ENCODE results near the gene TBL1X. TPM values are rescaled to one million over a fixed set of nuclear protein-coding genes. Genes with fewer than 3 reads are reported as not detected.

The TBL1X gene
- total and polyA plus RNA-seq, 4 donors: 10.1 to 16.0 (median 13.5) TPM

DNA sequence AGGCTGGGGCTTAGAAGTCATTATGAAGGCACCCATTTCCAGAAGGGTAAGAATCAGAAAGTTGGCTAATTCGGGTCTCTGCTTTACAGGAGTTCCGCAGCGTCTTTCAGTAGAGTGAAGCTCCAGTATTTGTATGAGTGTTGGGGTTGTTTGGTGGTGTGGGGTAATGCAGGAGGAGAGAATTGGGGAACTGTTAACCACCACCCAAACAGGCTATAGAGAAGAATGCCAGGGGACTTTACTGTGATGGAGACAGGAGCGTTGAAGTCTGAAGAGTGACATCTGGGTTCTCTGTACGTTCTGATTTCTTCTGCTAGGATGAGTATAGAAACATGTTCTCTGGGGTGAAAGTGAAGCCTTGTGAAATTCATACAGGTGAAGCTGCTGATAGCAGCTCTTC is 96.3 kb downstream of the TBL1X start:
- no peak for DNase-seq (ENCODE audit: low read depth in 4 of 6, low spot score in 6 of 6)
- H3K27ac ChIP-seq (ENCODE audit: low read depth, low read length): no peak overlapping the region
- H3K4me3 ChIP-seq (ENCODE audit: low read depth, low read length): no peak overlapping the region
- no peaks in the 10 kb centered on the region for H3K9me3 ChIP-seq (ENCODE audit: control insufficient read depth, insufficient read depth, low read length)
- no peaks in the 10 kb centered on the region for H3K27me3 ChIP-seq (ENCODE audit: control insufficient read depth, insufficient read depth, low read length)
- H3K36me3 ChIP-seq (ENCODE audit: control insufficient read depth, insufficient read depth, low read length): no peaks in the 10 kb centered on the region
- 97% methylated on average over 5 of the region's 5 CpGs for WGBS (ENCODE audit: insufficient coverage)
- H3K4me1 ChIP-seq (ENCODE audit: control insufficient read depth, insufficient read depth, low read length): peaks cover 2% of the 10 kb centered on the region

DNA sequence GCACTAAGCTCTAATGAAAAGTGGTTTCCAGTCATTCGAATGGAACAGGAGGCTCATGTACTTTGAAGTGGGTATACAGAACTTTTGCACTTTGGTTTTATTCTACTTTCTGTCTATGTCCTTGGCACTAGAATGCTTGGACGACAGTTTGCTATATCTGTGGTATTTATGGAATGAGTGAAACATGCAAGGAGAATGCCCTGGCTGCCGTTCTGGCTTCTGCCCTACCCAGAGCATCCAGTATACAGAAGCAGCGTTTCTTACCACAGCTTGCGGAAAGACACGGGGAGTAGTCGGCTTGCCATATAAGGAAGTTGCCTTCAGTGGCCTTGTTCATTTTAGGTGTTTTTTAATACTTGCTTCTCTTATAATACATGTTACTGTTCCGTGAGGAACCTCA is 98.0 kb downstream of the TBL1X start:
- H3K36me3 ChIP-seq (ENCODE audit: control insufficient read depth, insufficient read depth, low read length): no peaks in the 10 kb centered on the region
- H3K27me3 ChIP-seq (ENCODE audit: control insufficient read depth, insufficient read depth, low read length): no peaks in the 10 kb centered on the region
- H3K27ac ChIP-seq (ENCODE audit: low read depth, low read length): no peak overlapping the region
- no peaks in the 10 kb centered on the region for H3K9me3 ChIP-seq (ENCODE audit: control insufficient read depth, insufficient read depth, low read length)
- no peak for DNase-seq (ENCODE audit: low read depth in 4 of 6, low spot score in 6 of 6)
- H3K4me1 ChIP-seq (ENCODE audit: control insufficient read depth, insufficient read depth, low read length): peaks cover 5% of the 10 kb centered on the region
- no peak overlapping the region for H3K4me3 ChIP-seq (ENCODE audit: low read depth, low read length)
- 49% methylated on average over 2 of the region's 8 CpGs for WGBS (ENCODE audit: insufficient coverage)

- peak in 4 of 6 donors; percentile 26 to 76 (median 42) for DNase-seq (ENCODE audit: low read depth in 4 of 6, low spot score in 6 of 6)
- H3K27me3 ChIP-seq (ENCODE audit: control insufficient read depth, insufficient read depth, low read length): no peaks in the 10 kb centered on the region
- no peaks in the 10 kb centered on the region for H3K36me3 ChIP-seq (ENCODE audit: control insufficient read depth, insufficient read depth, low read length)
- no peak overlapping the region for H3K4me3 ChIP-seq (ENCODE audit: low read depth, low read length)
- 41% methylated on average over 4 of the region's 6 CpGs for WGBS (ENCODE audit: insufficient coverage)
- no peak overlapping the region for H3K27ac ChIP-seq (ENCODE audit: low read depth, low read length)
- no peaks in the 10 kb centered on the region for H3K9me3 ChIP-seq (ENCODE audit: control insufficient read depth, insufficient read depth, low read length)
- peaks cover 12% of the 10 kb centered on the region for H3K4me1 ChIP-seq (ENCODE audit: control insufficient read depth, insufficient read depth, low read length)
Measured at GRCh38 chrX:9566150-9566621, 101.3 kb downstream of the TBL1X start.

DNA sequence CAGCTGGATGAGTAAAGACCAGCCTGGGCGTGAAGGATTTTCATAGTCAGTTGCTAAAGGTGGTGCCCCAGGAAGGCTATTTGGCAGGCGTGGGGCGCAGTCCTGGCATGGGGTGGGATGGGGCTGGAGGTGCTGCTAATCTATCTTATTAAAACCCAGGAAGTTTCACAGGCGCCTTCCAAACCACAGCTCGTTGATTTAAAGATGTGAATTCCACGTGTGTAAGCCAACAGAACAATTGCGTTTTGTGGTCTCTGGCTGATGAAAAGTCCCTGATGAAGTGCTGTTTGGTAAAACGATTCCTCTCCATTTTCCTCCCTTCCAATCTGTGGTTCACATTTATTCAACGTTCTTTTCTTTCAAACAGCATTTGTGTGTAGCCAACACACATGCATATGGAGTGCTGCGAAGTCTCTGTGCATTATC is 105.0 kb downstream of the TBL1X start:
- no peaks in the 10 kb centered on the region for H3K9me3 ChIP-seq (ENCODE audit: control insufficient read depth, insufficient read depth, low read length)
- no peaks in the 10 kb centered on the region for H3K36me3 ChIP-seq (ENCODE audit: control insufficient read depth, insufficient read depth, low read length)
- WGBS (ENCODE audit: insufficient coverage): 47% methylated on average over 4 of the region's 10 CpGs
- peak in 1 of 6 donors; percentile 18 for DNase-seq (ENCODE audit: low read depth in 4 of 6, low spot score in 6 of 6)
- H3K27ac ChIP-seq (ENCODE audit: low read depth, low read length): no peak overlapping the region
- H3K4me1 ChIP-seq (ENCODE audit: control insufficient read depth, insufficient read depth, low read length): peaks cover 12% of the 10 kb centered on the region
- H3K27me3 ChIP-seq (ENCODE audit: control insufficient read depth, insufficient read depth, low read length): peaks cover 4% of the 10 kb centered on the region
- H3K4me3 ChIP-seq (ENCODE audit: low read depth, low read length): no peak overlapping the region

- WGBS (ENCODE audit: insufficient coverage): 68% methylated on average over 7 of the region's 12 CpGs
- Histone ChIP-seq H3K9me3 (ENCODE audit: control insufficient read depth, insufficient read depth, low read length) (no peaks in the 10 kb centered on the region), H3K4me1 (ENCODE audit: control insufficient read depth, insufficient read depth, low read length) (peaks cover 16% of the 10 kb centered on the region), H3K27me3 (ENCODE audit: control insufficient read depth, insufficient read depth, low read length) (peaks cover 4% of the 10 kb centered on the region), H3K36me3 (ENCODE audit: control insufficient read depth, insufficient read depth, low read length) (no peaks in the 10 kb centered on the region), H3K27ac (ENCODE audit: low read depth, low read length) (no peak overlapping the region), H3K4me3 (ENCODE audit: low read depth, low read length) (no peak overlapping the region)
- no peak for DNase-seq (ENCODE audit: low read depth in 4 of 6, low spot score in 6 of 6)
Measured at GRCh38 chrX:9573282-9574106, 108.6 kb downstream of the TBL1X start.

GRCh38 chrX:9576059-9576458 is 111.2 kb downstream of the TBL1X start:
- DNase-seq (ENCODE audit: low read depth in 4 of 6, low spot score in 6 of 6): no peak
- Histone ChIP-seq H3K27ac (ENCODE audit: low read depth, low read length) (no peak overlapping the region), H3K9me3 (ENCODE audit: control insufficient read depth, insufficient read depth, low read length) (no peaks in the 10 kb centered on the region), H3K4me3 (ENCODE audit: low read depth, low read length) (no peak overlapping the region), H3K36me3 (ENCODE audit: control insufficient read depth, insufficient read depth, low read length) (no peaks in the 10 kb centered on the region), H3K4me1 (ENCODE audit: control insufficient read depth, insufficient read depth, low read length) (peaks cover 8% of the 10 kb centered on the region), H3K27me3 (ENCODE audit: control insufficient read depth, insufficient read depth, low read length) (peaks cover 4% of the 10 kb centered on the region)
- 89% methylated on average over 4 of the region's 9 CpGs for WGBS (ENCODE audit: insufficient coverage)

GRCh38 chrX:9577555-9577954 is 112.7 kb downstream of the TBL1X start:
- 87% methylated on average over 5 of the region's 9 CpGs for WGBS (ENCODE audit: insufficient coverage)
- Histone ChIP-seq H3K36me3 (ENCODE audit: control insufficient read depth, insufficient read depth, low read length) (no peaks in the 10 kb centered on the region), H3K27ac (ENCODE audit: low read depth, low read length) (no peak overlapping the region), H3K9me3 (ENCODE audit: control insufficient read depth, insufficient read depth, low read length) (no peaks in the 10 kb centered on the region), H3K4me3 (ENCODE audit: low read depth, low read length) (no peak overlapping the region), H3K27me3 (ENCODE audit: control insufficient read depth, insufficient read depth, low read length) (peaks cover 4% of the 10 kb centered on the region), H3K4me1 (ENCODE audit: control insufficient read depth, insufficient read depth, low read length) (peaks cover 8% of the 10 kb centered on the region)
- no peak for DNase-seq (ENCODE audit: low read depth in 4 of 6, low spot score in 6 of 6)

GRCh38 chrX:9578083-9578779 is 113.4 kb downstream of the TBL1X start:
- no peak overlapping the region for H3K4me3 ChIP-seq (ENCODE audit: low read depth, low read length)
- no peaks in the 10 kb centered on the region for H3K9me3 ChIP-seq (ENCODE audit: control insufficient read depth, insufficient read depth, low read length)
- H3K36me3 ChIP-seq (ENCODE audit: control insufficient read depth, insufficient read depth, low read length): no peaks in the 10 kb centered on the region
- peak in 4 of 6 donors; percentile 24 to 77 (median 50) for DNase-seq (ENCODE audit: low read depth in 4 of 6, low spot score in 6 of 6)
- peaks cover 4% of the 10 kb centered on the region for H3K27me3 ChIP-seq (ENCODE audit: control insufficient read depth, insufficient read depth, low read length)
- H3K4me1 ChIP-seq (ENCODE audit: control insufficient read depth, insufficient read depth, low read length): peaks cover 8% of the 10 kb centered on the region
- H3K27ac ChIP-seq (ENCODE audit: low read depth, low read length): no peak overlapping the region
- 51% methylated on average over 15 of the region's 20 CpGs for WGBS (ENCODE audit: insufficient coverage)

DNA sequence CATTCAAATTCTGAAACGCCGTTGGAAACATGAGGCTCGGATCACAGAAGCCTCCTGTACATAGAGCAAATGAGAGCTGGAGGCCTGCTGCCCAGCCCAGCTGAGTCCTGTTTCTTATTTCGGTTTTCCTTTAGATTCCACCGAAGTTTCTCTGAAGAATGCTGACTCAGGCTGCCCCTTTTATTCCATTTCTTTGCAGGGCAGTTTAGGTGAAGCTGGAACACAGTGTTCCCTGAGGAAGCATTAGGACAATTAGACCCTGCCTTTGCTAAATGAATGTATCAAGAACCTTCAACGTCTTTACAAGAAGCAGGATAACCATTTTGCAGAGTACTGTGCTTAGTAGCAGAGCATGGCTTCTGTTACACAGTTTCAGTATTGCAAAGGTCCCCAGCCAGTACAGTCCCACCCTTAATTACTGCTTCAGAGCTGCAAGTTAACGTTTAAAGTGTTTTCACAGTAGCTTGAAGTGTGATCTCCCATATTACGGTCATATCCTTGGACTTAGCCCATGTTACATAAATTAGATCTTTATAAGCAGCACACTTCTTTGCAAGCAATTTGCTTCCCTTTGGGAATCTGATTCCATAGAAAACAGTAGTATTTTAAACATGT is 117.0 kb downstream of the TBL1X start:
- WGBS (ENCODE audit: insufficient coverage): 71% methylated on average over 6 of the region's 8 CpGs
- Histone ChIP-seq H3K36me3 (ENCODE audit: control insufficient read depth, insufficient read depth, low read length) (no peaks in the 10 kb centered on the region), H3K4me1 (ENCODE audit: control insufficient read depth, insufficient read depth, low read length) (peaks cover 8% of the 10 kb centered on the region), H3K27me3 (ENCODE audit: control insufficient read depth, insufficient read depth, low read length) (no peaks in the 10 kb centered on the region), H3K4me3 (ENCODE audit: low read depth, low read length) (no peak overlapping the region), H3K9me3 (ENCODE audit: control insufficient read depth, insufficient read depth, low read length) (no peaks in the 10 kb centered on the region), H3K27ac (ENCODE audit: low read depth, low read length) (no peak overlapping the region)
- peak in 1 of 6 donors; percentile 29 for DNase-seq (ENCODE audit: low read depth in 4 of 6, low spot score in 6 of 6)

All from spinal cord (tissue), 10 donors.